Stimulated activated CD4-positive, alpha-beta T cell treated with anti-CD3 and anti-CD28 coated beads, Interleukin-4, amount 100 ng/mL, for 48 hours (primary cell): ENCODE data around the gene ST3GAL2.
"Not testable (repeated sequence)": the region's sequence is repeated elsewhere in the genome, so short reads cannot be mapped to it uniquely, and the experiment has no call there.

ENCODE experiments used
- DNase-seq, 2 donors: peaks; one replicate each; pipeline ENCODE4 v3.0.0-alpha.2; 2020; ENCODE audit warnings: low read depth in 2 of 2

ST3GAL2 gene

DNA sequence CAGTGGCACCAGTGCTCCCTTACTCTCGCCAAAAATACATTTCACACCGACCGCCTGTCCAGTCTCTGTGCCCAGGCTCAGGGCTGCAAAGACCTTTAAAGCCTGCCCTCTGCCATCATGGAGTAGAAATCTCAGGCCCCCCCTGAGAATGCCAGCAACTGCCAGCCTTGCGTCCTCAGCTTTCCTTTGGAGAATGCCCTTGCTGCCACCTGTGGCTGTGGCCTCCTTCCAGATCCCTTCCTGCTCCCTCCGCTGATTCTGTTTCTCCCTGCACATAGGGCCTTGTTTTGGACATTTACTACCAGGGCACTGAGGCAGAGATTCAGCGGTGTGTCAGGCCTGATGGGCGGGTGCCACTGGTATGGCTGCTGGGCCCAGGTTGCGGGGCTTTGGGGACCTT is 28.7 kb upstream of the ST3GAL2 start:
- no peak for DNase-seq

DNA sequence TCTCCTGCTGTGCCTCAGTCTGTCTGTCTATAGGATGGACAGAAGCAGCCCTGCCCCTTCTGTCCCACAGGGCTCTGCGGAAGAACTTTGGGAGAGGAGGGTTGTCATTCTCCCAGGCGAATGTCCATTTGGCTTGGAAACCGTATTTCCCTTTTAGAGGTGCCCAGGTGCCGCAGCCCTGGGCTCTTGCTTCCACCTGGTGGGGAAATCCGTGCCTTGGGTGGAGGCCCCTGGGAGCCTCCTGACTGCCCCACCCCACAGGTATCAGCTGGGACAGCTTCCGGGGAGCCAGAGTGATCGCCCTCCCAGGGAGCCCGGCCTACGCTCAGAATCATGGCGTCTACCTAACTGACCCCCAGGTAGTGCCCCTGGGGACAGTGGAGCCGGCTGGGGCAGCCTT is 28.2 kb upstream of the ST3GAL2 start:
- DNase-seq: no peak

- no peak for DNase-seq
These were observed 27.8 kb upstream of the ST3GAL2 start for GRCh38 chr16:70466805-70467076.

GRCh38 chr16:70465999-70466804 is 27.3 kb upstream of the ST3GAL2 start:
- no peak for DNase-seq

DNA sequence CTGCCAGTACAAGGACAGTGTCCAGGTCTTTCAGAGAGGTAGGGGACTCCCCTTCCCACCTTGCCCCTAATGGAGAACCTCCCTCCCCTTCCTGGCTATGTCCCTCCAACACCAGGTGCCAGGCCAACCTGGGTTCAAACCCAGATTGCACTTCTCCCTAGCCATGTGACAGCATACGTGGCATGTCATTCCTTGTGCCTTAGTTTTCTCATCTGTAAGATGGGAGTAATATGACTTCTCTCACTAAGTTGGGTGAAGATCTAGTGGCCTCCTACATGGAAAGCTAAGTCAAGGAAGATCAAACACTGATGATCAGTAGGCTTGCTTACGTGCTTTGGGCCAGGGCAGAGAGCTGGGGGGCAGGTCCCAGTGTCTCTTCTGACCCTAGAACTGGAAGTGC is 24.3 kb upstream of the ST3GAL2 start:
- no peak for DNase-seq

DNA sequence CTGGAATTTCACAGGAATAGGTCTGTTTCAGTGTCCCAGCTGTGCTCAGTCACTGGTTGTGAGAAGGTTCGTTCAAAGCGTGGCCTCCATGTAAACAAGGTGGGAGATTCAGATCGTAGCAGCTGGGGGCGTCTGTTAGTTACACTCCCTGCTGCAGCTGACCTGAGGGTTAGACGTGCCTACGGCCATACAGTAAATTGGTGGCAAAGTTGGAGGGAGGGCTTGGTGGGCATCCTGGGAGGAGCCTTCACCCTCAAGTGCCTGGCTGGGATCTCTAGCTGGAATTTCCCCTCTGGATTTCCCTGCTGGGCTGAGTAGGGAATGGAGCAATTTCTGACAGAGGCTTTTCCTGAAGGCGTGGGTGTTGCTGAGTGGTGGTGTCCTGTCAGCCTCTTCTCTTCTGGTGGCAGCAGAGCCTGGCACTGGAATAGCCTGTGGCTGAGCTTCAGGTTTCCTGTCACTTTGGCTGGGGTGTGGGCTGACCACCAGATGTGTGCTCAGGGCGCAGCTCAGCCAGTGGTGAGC is 21.9 kb upstream of the ST3GAL2 start:
- DNase-seq: no peak

- no peak for DNase-seq
These were observed 18.7 kb upstream of the ST3GAL2 start for GRCh38 chr16:70457446-70458166.

DNA sequence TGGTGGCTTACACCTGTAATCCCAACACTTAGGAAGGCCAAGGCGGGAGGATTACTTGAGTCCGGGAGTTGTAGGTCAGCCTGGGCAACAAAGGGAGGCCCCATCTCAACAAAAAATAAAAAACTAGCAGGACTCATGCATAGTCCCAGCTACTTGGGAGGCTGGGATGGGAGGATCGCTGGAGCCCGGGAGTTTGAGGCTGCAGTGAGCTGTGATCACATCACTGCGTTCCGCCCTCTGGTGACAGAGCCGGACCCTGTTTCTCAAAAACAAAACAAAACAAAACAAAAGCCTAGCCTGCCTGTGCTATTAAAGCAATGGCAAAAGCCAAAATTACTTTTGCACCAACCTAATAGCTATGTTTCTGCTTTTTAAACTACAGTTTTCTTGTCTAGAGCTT is 17.0 kb upstream of the ST3GAL2 start:
- DNase-seq: no peak

- DNase-seq: peak; percentile 47 to 50
These were observed 15.5 kb upstream of the ST3GAL2 start, which contains the start of gene FCSK for GRCh38 chr16:70454222-70455034. TSS of gene FCSK (plus strand) at chr16:70454595. CDS start at chr16:70463191, 8,596 bp downstream.

DNA sequence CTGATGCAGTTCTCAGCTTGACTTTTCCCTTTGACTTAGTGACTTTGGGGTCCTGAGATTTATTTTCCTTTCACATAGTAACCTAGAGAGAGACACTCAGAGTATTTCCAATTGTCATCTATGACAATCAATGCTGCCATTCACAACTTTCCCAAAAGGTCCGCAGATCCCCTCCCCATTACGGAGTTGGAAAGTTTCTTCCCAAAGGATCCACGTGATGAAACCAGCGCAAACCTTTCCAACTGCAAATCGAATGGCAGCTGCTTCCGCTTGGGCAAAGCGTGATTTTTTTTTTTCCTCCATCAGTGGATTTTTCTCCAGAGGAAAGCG is 15.0 kb upstream of the ST3GAL2 start:
- no peak for DNase-seq

- DNase-seq: no peak
These were observed 14.4 kb upstream of the ST3GAL2 start for GRCh38 chr16:70453117-70453891.

DNA sequence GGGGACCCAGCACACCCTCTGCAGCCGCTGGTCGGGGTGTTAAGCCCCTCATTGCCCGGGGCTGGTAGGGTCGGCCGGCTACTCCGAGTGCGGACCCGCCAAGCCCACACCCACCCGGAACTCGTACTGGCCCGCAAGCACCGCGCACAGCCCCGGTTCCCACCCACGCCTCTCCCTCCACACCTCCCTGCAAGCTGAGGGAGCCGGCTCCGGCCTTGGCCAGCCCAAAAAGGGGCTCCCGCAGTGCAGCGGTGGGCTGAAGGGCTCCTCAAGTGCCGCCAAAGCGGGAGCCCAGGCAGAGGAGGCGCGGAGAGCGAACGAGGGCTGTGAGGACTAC is 12.1 kb upstream of the ST3GAL2 start:
- DNase-seq: not testable (repeated sequence)

DNA sequence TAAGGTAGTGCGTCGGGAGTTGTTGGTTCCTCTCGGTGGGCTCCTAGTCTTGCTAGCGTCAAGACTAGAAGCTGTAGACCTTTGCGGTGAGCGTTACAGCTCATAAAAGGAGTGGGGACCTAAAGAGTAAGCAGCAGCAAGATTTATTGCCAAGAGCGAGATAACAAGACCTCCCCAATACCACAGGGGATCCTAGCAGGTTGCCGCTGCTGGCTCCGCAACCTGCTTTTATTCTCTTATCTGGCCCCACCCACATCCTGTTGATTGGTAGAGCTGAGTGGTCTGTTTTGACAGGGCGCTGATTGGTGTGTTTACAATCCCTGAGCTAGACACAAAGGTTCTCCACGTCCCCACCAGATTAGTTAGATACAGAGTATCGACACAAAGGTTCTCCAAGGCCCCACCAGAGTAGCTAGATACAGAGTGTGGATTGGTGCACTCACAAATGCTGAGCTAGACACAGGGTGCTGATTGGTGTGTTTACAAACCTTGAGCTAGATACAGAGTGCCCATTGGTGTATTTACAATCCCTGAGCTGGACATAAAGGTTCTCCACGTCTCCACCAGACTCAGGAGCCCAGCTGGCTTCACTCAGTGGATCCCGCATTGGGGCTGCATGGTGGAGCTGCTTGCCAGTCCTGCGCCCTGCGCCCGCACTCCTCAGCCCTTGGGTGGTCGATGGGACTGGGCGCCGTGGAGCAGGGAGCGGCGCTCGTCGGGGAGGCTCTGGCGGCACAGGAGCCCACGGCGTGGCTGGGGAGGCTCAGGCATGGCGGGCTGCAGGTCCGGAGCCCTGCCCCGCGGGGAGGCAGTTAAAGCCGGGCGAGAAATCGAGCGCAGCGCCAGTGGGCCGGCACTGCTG is 11.5 kb upstream of the ST3GAL2 start:
- not testable (repeated sequence) for DNase-seq

GRCh38 chr16:70448075-70448474 is 9.2 kb upstream of the ST3GAL2 start:
- no peak for DNase-seq

DNA sequence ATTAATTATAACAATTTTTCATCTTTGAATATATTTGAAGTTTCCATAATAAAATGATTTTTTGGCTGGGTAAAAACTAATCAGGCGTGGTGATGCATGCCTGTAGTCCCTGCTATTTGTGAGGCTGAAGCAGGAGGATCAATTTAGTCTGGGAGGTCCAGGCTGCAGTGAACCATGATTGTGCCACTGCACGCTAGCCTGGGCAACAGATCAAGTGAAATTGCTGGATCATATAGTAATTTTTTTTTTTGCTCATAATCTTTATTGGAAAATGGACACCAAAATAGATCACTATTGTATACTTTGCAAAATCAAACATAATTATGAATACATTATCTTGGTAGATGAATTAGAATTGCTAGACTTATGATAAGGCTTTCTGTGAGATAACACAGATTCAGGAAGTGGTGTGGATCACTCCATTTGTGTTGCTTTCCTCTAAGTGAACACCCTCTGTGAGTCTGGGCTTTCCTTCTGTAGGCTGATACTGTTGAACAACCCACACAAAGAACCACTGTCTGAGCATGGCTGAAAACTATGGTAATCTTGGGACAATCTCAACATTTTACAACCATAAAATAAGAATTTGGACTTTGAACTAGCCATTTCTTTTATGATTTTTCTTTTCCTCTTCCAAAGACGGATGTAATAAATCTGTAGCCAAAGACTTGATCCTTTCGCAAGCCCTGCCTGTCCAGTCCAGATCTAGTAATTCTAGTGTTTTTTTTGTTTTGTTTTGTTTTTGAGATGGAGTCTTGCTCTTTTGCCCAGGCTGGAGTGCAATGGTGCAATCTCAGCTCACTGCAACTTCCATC is 5.6 kb upstream of the ST3GAL2 start:
- no peak for DNase-seq

DNA sequence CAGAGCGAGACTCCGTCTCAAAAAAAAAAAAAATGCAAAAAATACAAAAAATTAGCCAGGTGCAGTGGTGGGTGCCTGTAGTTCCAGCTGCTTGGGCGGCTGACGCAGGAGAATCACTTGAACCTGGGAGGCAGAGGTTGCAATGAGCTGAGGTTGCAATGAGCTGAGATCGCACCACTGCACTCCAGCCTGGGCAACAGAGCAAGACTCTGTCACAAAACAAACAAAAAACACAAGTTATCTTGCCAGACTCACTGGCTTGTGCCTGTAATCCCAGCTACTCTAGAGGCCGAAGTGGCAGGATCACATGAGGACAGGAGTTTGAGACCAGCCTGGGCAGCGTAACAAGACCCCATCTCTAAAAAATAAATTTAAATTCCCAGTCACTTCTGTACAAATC is 3.4 kb upstream of the ST3GAL2 start:
- no peak for DNase-seq

DNA sequence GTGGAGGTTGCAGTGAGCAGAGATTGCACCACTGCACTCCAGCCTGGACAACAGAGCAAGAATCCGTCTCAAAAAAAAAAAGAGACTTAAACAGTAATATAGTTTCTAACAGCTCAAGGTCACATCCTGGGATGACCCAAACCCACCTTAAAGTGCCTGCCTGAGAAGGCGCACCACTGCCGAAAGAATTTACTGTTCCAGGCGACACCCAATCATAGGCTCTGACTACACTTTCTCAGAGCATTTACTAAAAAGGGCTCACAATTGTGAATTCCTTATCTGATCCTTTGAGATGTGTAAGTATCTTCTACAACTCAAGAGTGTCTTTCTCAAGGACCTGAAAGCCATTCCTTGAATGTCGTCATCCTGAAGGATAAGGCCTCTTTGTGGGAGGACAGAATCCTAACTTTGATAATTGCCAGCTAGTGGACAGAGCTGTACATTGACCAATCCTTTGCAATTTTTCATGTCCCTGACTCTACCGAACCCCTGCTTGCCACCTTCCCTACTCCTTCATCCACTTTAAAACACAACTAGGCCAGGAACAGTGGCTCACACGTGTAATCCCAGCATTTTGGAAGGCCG is 2.6 kb upstream of the ST3GAL2 start:
- DNase-seq: no peak

GRCh38 chr16:70440009-70440692 is 1.3 kb upstream of the ST3GAL2 start:
- DNase-seq: no peak

DNA sequence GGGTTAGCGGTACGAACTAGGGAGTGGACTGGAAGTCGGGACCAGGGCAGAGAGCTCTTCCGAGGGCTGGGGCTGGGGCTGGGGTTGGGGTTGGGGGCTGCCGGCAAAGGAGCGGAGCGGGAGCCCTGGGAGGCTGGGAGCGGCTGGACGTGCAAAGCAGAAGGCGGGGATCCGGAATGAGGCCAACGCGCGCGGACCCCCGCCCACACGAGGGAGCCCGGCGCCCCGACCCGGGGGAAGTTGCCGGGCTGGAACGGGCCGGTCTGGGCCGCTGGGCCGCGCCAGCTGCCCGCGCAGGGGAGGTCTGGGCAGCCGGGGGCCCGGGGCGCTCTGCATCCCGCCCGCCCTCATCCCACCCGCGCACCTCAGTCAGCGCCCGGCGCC is 323 bp downstream of the ST3GAL2 start:
- DNase-seq: no peak
